Lower leg skin (tissue), 4 donors: ENCODE measurements around the gene ARFIP1. TPM values are rescaled to one million over a fixed set of nuclear protein-coding genes. Genes with fewer than 3 reads are reported as not detected.
"Not testable (repeated sequence)": the region's sequence is repeated elsewhere in the genome, so short reads cannot be mapped to it uniquely, and the experiment has no call there.

Experiments used
- DNase-seq, 2 donors: peaks; one replicate each; pipeline ENCODE4 v3.0.0-alpha.2; 2019; ENCODE audit warnings: low spot score in 2 of 2
- H3K4me3 ChIP-seq: fragments of 200-600 bp; sonication (generic); 2 replicates; pipeline ENCODE4 v1.5.1; 2017; ENCODE audit warnings: mild to moderate bottlenecking, low read depth; ENCODE audit not compliant: poor library complexity, severe bottlenecking
- CTCF ChIP-seq, 3 donors: fragments of 450-650 bp; IDR thresholded peaks; one replicate each; pipeline ENCODE4 v1.5.1; 2016; ENCODE audit warnings: antibody characterized with exemption in 3 of 3, mild to moderate bottlenecking in 3 of 3, moderate library complexity in 2 of 3
- POLR2A ChIP-seq, 2 donors: fragments of 450-650 bp; IDR thresholded peaks; one replicate each; pipeline ENCODE4 v1.6.1; 2016 to 2017; ENCODE audit warnings: antibody characterized with exemption in 2 of 2, mild to moderate bottlenecking in 1 of 2, moderate library complexity in 1 of 2
- WGBS, 2 donors: methylation state at CpG; one replicate each; pipeline ENCODE4 v1.1.5; 2018; 5-methylcytosine and 5-hydroxymethylcytosine counted together
- intact Hi-C: fragments of 100-400 bp; cut with DNase I; formaldehyde crosslinking; loops from one replicate; pipeline ENCODE4 v1.15.0; 2023; ENCODE audit warnings: low total_unique reads
- total RNA-seq, 4 donors: library from RNA; depleted of rRNA; stranded (reverse); fragments of >200 nt; gene quantifications; one replicate each; pipeline ENCODE4 v1.1.0, GENCODE V29; 2016

Gene ARFIP1
- total RNA-seq, 4 donors from 2014 or later: 21.3 to 36.1 (median 33.2) TPM

DNA sequence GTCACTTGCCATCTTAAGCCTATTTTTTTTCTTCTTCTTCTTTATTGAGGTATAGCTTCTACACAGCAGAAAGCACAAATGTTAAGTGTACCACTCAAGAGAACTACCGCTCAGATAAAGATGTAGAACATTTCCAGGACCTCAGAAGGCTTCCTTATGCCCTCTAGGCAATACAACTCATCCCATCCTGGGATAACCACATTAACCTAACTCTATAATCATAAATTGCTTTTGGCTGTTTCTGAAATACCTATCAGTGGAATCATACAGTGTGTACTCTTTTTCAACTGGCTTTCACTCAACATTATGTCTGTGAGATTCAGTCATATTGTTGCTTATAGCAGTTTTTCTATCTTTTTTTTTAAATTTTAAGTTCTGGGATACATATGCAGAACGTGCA is 51.7 kb downstream of the ARFIP1 start:
- no peak for TF ChIP-seq CTCF (IDR thresholded peaks at IDR 0.05)
- TF ChIP-seq POLR2A (IDR thresholded peaks at IDR 0.05): no peak
- no peak overlapping the region for H3K4me3 ChIP-seq
- WGBS, 2 donors: 89 to 95% methylated on average over 2 of the region's 2 CpGs
- DNase-seq: no peak
- intact Hi-C loops: no loop called here

DNA sequence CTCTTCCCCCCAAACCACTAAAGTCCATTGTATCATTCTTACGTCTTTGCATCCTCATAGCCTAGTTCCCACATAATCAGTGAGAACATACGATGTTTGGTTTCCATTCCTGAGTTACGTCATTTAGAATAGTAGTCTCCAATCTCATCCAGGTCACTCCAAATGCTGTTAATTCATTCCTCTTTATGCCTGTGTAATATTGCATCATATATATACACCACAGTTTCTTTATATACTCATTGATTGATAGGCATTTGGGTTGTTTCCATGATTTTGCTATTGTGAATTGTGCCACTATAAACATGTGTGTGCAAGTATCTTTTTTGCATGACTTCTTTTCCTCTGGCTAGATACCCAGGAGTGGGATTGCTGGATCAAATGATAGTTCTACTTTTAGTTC is 57.2 kb downstream of the ARFIP1 start:
- no peak overlapping the region for H3K4me3 ChIP-seq
- no peak for DNase-seq
- intact Hi-C loops: no loop called here
- 86 to 93% methylated on average over 3 of the region's 3 CpGs for WGBS, 2 donors
- no peak for TF ChIP-seq POLR2A (IDR thresholded peaks at IDR 0.05)
- no peak for TF ChIP-seq CTCF (IDR thresholded peaks at IDR 0.05)

DNA sequence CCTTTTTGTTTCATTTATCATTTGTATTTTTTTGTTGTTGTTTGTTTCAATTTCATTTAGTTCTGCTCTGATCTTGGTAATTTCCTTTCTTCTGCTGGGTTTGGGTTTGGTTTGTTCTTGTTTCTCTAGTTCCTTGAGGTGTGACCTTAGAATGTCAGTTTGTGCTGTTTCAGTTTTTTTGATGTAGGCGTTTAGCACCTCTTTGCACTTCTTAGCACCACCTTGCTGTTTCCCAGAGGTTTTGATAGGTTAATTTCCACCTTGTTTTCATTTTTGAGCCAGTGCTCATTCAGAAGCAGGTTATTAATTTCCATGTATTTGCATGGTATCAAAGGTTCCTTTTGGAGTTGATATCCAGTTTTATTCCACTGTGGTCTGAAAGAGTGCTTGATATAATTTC is 60.0 kb downstream of the ARFIP1 start:
- DNase-seq, H3K4me3 ChIP-seq: not testable (repeated sequence)
- intact Hi-C loops: loop anchor here (10.0 kb wide), 2 partner anchors 245 to 285 kb away; no protein-coding TSS in a partner anchor
- WGBS, 2 donors: 76 to 79% methylated on average over 1 of the region's 1 CpG

DNA sequence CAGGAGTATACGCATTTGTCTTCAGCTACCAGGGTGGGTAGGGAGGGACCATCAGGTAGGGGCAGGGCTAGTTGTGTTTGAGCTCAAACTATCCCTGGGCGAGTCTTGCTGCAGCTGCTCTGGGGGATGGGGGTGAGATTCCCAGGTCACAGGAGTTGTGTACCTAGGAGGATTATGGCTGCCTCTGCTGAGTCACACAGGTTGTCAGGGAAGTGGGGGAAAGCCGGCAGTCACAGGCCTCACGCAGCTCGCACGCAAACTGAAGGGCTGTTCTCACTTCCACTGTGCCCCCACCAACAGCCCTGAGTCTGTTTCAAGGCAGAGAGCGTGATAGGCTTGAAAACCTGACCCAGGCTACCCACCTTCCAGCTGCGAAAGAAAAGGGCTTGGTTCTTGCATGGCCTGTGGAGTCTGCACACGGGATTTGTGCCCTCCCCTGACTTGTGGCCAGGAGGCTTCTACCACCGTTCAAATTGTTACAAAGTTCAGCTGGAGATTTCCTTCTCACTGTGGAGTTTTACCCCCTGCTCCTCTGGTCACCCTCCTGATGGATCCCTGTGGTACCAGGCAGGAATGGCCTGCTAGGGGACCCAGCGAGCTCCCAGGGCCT is 63.8 kb downstream of the ARFIP1 start:
- 84 to 85% methylated on average over 11 of the region's 11 CpGs for WGBS, 2 donors
- no peak overlapping the region for H3K4me3 ChIP-seq
- intact Hi-C loops: loop anchor here (10.0 kb wide), 2 partner anchors 241 to 281 kb away; no protein-coding TSS in a partner anchor
- TF ChIP-seq POLR2A (IDR thresholded peaks at IDR 0.05) (no peak), CTCF (IDR thresholded peaks at IDR 0.05) (no peak)
- no peak for DNase-seq

GRCh38 chr4:152847376-152847775 is 67.6 kb downstream of the ARFIP1 start:
- no peak overlapping the region for H3K4me3 ChIP-seq
- 98% methylated on average over 1 of the region's 1 CpG for WGBS, 2 donors
- no peak for DNase-seq
- intact Hi-C loops: loop anchor here (10.0 kb wide), 2 partner anchors 237 to 277 kb away; no protein-coding TSS in a partner anchor
- no peak for TF ChIP-seq POLR2A (IDR thresholded peaks at IDR 0.05)
- no peak for TF ChIP-seq CTCF (IDR thresholded peaks at IDR 0.05)

DNA sequence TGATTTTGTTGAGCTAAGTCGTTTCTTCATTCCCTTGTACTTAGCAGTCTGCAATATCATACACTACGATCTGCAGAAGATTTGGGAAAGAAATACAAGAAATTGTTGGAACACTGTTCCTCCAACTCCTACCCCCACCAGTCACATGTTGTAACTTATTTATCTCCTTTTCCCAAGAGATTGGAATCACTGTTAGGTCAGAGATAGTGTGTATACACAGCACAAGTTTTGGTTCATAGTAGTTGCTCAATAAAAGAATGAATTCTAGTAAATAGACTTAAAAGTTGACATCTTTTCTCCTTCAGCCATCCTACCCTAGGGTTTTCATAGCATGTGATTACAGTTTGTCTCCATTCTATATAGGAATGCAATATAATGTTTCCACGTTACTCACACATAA is 68.8 kb downstream of the ARFIP1 start:
- H3K4me3 ChIP-seq: no peak overlapping the region
- no peak for DNase-seq
- intact Hi-C loops: loop anchor here (10.0 kb wide), 2 partner anchors 236 to 276 kb away; no protein-coding TSS in a partner anchor
- TF ChIP-seq POLR2A (IDR thresholded peaks at IDR 0.05): no peak
- TF ChIP-seq CTCF (IDR thresholded peaks at IDR 0.05): no peak
- 89 to 90% methylated on average over 3 of the region's 3 CpGs for WGBS, 2 donors
